ENCODE data around the gene KIAA1586.

Gene KIAA1586

GRCh38 chr6:57094689-57095088 lies 48.2 kb downstream of the KIAA1586 start:
- WGBS, 2 experiments: 100% methylated on average over 1 of the region's 1 CpG
- Histone ChIP-seq H3K4me3 (ENCODE audit: insufficient read depth, low read depth, low read length) (no peak overlapping the region), H3K27me3 (ENCODE audit: control insufficient read depth, insufficient read depth, low read length, poor library complexity, severe bottlenecking) (no peaks in the 10 kb centered on the region), H3K27ac (ENCODE audit: insufficient read depth, low read depth, low read length, poor library complexity, severe bottlenecking) (no peak overlapping the region), H3K36me3 (ENCODE audit: control insufficient read depth, insufficient read depth, low read length) (peaks cover 10% of the 10 kb centered on the region), H3K4me1 (ENCODE audit: control insufficient read depth, insufficient read depth, low read length) (peaks cover 12% of the 10 kb centered on the region), H3K9me3 (ENCODE audit: control insufficient read depth, low read length) (no peaks in the 10 kb centered on the region)

GRCh38 chr6:57097596-57097995 lies 51.1 kb downstream of the KIAA1586 start:
- H3K4me3 ChIP-seq (ENCODE audit: insufficient read depth, low read depth, low read length): no peak overlapping the region
- no peak overlapping the region for H3K27ac ChIP-seq (ENCODE audit: insufficient read depth, low read depth, low read length, poor library complexity, severe bottlenecking)
- peaks cover 30% of the 10 kb centered on the region for H3K36me3 ChIP-seq (ENCODE audit: control insufficient read depth, insufficient read depth, low read length)
- no peaks in the 10 kb centered on the region for H3K27me3 ChIP-seq (ENCODE audit: control insufficient read depth, insufficient read depth, low read length, poor library complexity, severe bottlenecking)
- H3K9me3 ChIP-seq (ENCODE audit: control insufficient read depth, low read length): no peaks in the 10 kb centered on the region
- WGBS, 2 experiments: 93 to 100% methylated on average over 1 of the region's 1 CpG
- H3K4me1 ChIP-seq (ENCODE audit: control insufficient read depth, insufficient read depth, low read length): peaks cover 4% of the 10 kb centered on the region

GRCh38 chr6:57102976-57103375 lies 56.5 kb downstream of the KIAA1586 start:
- Histone ChIP-seq H3K27me3 (ENCODE audit: control insufficient read depth, insufficient read depth, low read length, poor library complexity, severe bottlenecking) (no peaks in the 10 kb centered on the region), H3K36me3 (ENCODE audit: control insufficient read depth, insufficient read depth, low read length) (peaks cover 34% of the 10 kb centered on the region), H3K9me3 (ENCODE audit: control insufficient read depth, low read length) (no peaks in the 10 kb centered on the region), H3K4me1 (ENCODE audit: control insufficient read depth, insufficient read depth, low read length) (no peaks in the 10 kb centered on the region), H3K27ac (ENCODE audit: insufficient read depth, low read depth, low read length, poor library complexity, severe bottlenecking) (no peak overlapping the region), H3K4me3 (ENCODE audit: insufficient read depth, low read depth, low read length) (no peak overlapping the region)
- 92 to 96% methylated on average over 3 of the region's 3 CpGs for WGBS, 2 experiments

GRCh38 chr6:57104336-57104735 lies 57.8 kb downstream of the KIAA1586 start:
- no peak overlapping the region for H3K4me3 ChIP-seq (ENCODE audit: insufficient read depth, low read depth, low read length)
- 96 to 100% methylated on average over 5 of the region's 5 CpGs for WGBS, 2 experiments
- H3K27ac ChIP-seq (ENCODE audit: insufficient read depth, low read depth, low read length, poor library complexity, severe bottlenecking): no peak overlapping the region
- H3K9me3 ChIP-seq (ENCODE audit: control insufficient read depth, low read length): no peaks in the 10 kb centered on the region
- peaks cover 27% of the 10 kb centered on the region for H3K36me3 ChIP-seq (ENCODE audit: control insufficient read depth, insufficient read depth, low read length)
- H3K4me1 ChIP-seq (ENCODE audit: control insufficient read depth, insufficient read depth, low read length): no peaks in the 10 kb centered on the region
- no peaks in the 10 kb centered on the region for H3K27me3 ChIP-seq (ENCODE audit: control insufficient read depth, insufficient read depth, low read length, poor library complexity, severe bottlenecking)
